DMS79 treated with DMSO at 0.1 percent for 48 hours (cell line): ENCODE data around the gene NFATC2.

Experiments used
- DNase-seq: peaks from one replicate; lab custom pipeline; 2025; lab: John Stamatoyannopoulos, UW

NFATC2 gene

DNA sequence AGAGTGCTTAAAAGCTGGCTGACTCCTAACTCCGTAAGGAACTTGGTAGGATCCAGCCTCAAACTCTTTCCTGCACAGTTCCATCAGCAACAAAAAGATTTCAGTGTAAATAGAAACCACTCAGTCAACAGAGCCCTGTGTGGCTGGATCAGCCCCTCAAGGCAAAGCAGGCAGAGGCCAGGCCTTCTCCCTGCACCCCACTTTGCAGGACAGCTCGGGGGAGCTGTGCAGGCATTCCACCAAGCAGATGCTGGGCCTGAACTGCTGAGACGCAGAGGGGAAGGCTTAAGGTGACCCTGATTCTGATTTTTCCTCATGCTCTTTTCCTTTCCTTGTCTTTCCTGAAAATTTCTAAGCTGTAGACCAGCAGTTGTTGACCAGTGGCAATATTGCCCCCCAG, 91.5 kb downstream of the NFATC2 start:
- no peak for DNase-seq

DNA sequence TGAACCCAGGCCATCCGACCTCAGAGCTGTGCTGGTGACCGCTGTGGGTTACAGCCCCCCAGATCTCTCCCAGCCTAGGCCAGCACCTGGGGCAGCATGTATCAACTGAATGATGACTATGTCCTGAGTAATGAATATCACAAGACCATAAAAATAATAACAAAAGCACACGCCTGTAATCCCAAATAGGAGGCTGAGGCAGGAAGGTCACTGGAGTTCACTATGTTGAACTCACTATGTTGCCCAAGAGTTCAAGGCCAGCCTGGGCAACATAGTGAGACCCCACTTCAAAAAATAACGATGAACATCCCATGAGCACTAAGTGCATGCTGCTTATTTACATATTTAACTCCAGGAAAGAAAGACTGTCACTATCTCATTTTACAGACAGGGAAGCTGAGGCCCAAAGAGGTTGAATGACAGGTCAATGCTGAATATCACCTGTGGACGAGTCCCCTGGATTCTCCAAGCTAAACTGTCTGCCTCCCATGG, 92.3 kb downstream of the NFATC2 start:
- DNase-seq: no peak

DNA sequence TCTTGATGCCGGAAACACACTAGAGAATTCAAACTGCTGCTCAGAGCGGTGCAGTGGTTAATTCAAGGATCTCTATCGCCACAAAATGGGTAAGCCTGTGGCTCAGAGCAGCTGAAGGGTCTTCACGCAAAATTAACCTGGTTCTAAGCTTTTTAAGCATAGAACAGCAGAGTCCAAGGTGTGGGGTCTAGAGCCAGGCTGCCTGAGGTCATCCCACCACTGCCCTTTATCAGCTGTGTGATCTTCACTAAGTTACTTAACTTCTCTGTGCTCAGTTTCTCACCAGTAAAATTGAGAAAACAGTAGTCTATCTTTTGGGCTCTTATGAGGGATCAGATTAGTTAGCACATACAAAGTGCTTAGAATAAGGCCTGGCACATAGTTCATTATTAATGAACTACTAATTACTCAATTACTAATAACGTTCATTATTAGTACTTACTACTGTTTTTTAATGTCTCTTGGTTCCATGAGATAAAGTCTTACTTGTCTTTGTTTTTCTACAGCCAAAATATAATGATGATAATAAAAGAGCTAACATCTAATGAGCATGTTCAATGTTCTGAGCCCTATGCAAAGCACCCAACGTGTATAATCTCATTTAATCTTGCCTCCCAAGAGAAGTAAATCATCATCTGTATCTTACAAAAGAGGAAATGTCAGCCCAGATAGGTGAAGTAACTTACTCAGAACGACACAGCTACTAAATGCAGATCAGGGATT, 92.9 kb downstream of the NFATC2 start:
- DNase-seq: no peak

DNA sequence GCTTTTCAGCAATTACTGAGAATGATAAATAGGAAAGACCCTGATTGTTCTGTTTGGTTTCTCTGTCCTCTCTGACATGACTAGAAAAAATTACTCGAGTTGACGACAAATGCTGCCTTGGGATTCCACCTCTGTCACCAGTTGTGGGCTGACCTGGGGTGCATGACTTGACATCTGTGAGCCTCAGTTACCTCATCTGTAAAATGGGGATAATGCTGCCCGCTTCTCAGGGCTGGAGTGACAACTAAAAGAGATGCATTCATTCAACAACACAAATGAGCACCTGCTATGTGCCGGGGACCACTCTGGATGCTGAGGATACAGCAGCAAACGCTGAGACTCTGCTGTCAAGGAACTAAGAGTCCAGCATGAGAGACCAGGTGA, 94.8 kb downstream of the NFATC2 start:
- DNase-seq: no peak

DNA sequence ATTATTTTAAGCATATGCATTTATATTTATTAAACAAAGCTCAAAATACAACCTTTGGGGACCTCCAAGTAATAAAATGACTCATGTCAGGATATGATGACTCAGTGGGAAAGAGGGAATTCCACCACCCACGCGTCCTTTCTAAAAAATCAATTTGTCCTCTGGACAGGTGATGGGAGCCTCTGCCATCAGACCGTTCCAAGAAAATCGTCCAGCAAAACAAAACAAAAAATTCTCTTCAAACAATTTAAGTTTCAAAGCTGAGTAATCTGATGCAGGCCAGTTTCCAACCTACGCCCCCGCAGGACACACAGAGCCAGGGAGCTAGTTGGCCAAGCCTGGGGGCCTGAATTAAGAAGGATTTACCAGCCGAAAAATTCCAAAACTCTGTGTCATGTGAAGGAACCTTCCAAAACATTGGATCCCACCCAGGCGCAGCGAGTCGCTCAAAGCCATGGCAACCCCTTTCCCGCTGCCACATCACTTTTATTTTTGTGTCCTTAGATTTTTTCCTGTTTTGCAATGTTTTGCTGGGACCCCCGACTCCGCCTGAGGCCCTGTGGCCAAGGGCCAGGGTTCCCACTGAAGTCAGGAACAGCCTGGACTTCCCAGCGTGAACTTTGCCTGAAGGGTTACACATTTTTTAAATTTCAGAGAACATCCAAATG, 95.3 kb downstream of the NFATC2 start:
- no peak for DNase-seq

DNA sequence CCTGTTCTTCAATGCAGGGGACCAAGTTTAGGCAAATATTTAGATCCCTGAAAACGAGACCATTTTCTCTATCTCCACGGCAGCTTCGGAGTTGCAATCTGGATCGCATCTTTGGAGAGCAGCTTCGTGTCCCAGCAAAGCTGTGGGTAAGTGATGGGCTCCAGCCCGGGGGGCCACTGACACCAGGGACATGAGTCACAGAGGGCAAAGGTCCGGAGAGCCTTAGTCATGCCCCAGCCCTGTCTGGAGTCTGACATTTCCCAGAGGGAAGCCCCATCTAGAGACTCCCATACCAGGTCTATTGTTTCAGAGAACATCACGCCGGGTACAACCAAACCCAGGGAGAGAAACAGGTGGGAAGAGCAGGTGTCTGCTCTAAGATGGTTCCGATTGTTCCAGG, 95.9 kb downstream of the NFATC2 start:
- DNase-seq: no peak

DNA sequence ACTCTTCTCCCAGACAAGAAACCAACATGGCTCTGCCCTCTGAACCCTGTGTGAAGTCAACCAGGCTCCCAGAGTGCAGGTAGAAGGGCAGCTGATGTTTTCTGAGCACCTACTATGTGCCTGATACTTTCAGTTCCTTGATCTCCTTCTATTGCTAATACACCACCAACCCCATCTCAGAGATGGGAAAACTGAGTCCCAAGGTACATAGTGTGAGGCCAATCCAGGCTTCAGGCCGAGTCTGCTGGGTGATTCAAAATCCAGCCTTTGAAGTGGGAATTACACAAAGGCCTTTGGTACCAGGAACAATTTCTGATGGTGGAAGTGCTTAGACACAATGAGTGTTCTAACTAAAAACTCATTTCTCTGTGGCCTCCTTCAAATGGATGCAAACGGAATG, 96.3 kb downstream of the NFATC2 start:
- DNase-seq: no peak

DNA sequence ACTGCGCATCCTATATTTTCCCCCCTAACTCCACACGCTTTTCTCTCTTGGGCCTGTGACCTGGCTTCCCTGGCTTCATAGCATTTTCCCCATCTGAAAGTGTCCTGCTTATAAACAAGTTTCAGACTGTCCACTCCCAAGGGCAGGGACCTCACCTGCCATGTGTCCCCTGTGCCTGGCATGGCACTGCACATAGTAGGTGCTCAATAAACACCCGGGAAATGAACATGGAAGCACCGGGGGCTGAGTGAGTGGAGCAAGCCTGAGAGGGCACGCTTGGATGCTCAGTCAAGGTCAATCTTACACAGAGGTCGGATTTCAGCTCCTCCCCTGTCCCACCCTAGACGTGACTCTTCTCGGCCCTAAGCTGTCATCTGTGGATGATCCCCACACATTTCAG, 96.9 kb downstream of the NFATC2 start:
- DNase-seq: no peak

DNA sequence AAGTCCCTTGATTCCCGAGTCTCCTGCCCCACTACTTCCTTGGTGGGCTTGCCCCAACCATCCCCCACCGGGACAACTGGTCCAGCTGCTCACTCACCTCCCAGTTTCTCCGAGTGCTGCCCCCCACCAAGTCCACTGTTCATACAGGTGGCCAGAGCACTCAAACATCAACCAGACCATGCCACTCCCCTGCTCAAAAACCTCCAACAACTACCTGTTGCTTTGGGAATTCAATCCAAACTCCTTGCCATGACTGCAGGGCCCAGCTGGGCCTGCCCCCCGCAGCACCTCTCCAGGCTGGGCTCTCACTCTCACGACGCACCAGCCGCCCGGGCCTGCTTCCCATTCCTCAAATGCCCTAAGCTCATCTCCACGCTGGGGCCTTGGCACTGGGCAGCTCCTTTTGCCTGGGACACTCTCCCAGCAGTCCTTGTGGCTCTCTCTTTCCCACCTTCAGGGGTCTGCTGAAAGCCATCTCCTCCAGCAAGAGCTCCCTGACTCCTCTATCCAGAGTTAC, 97.5 kb downstream of the NFATC2 start:
- DNase-seq: no peak

DNA sequence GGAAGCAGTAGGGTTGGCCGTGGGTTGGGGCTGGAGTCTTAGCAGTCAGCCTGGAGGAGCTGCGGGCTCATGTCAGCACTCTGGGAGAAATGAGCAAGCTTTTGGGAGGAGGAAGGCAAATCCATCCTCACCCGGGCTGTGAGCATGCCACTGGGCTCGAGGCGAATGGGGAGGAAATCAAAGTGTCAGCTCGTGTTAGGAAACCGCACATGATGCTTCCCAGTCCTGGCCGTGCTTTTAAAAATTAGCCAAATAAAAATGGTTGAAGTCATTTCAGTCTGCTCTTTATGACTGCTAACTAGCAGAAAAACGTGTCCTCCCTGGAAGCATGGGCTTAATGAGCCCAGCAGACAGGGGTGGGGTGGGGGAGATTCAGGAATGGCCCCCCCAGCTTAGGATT, 98.1 kb downstream of the NFATC2 start:
- DNase-seq: no peak

DNA sequence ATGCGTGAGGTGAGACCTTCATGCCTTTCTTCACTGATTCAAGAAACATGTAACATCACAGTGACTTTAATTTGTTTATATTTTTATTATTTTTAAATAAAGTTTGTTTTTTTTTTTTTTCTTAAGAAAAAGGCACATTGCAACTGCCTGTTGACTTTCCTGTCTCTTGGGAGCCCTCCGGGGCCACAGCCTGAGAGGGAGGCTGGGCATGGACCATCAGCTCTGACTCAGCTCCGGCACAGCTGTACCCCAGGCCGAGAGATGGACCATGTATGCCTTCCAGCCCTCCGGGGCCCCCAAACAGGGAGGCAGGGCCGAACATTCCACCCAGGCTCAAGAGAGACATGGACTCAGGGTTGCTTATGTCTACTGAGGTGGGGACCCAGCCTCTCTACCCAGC, 99.9 kb downstream of the NFATC2 start:
- DNase-seq: no peak

DNA sequence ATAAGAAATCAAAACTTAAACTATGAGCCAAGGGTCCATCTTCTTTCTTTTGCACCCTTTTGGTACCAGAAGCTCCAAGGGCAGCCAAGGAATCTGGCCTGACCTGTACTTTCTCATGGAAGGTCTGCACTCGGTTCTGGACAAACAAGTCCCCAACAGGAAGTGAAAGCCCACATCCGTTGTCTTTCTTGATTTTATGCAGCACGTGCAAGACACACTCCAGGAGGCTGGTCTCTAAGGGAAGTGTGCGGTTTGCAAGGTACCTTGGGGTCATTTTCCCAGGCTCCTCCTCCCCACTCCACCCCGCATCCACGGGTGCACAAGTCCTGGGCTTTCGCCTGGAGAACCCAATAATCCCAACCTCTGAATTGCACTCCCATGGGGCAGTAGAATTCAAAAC, 101.9 kb downstream of the NFATC2 start:
- DNase-seq: no peak

DNA sequence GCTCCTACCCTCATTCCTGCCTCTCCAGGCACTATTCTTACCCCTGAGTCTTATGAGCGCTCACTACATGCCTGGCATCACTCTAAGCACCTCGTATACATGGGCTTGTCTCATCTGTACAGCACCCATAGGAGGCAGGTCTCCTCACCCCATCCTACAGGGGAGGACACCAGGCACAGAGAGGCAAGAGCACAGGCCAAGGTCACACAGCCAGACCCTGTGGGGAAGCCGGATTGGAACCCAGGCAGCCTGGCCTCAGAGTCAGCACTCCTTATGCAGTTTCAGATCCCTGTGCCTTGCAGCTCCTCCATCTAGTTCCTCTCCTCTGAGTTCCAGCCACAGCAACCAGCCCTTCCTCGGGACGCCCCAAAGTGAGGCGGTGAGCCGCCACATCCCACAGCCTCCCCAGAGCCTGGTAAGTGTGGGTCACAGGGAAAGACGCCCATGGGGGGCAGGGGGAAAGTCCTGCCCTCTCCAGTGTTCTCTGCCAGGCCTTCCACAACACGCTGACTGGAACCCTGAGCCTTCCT, 103.3 kb downstream of the NFATC2 start:
- no peak for DNase-seq

DNA sequence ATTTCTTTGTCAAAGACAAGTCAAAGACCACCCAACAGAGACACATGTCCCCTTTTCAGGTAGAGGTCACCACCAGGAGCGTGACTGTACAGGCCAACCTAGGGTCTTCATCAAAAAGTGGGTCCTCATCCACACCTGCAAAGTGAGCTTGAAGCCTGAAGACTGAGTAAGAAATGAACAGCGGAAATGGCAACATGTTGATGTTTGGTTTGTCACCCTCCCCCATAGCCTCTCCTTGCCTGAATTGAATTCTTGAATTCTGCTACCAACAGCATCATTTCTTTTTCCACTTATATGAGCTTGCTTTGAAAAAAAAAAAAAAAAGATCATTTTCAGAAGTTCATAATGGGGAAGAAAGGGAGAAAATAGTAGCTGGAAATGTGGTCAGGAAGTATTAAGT, 104.4 kb downstream of the NFATC2 start:
- DNase-seq: no peak

DNA sequence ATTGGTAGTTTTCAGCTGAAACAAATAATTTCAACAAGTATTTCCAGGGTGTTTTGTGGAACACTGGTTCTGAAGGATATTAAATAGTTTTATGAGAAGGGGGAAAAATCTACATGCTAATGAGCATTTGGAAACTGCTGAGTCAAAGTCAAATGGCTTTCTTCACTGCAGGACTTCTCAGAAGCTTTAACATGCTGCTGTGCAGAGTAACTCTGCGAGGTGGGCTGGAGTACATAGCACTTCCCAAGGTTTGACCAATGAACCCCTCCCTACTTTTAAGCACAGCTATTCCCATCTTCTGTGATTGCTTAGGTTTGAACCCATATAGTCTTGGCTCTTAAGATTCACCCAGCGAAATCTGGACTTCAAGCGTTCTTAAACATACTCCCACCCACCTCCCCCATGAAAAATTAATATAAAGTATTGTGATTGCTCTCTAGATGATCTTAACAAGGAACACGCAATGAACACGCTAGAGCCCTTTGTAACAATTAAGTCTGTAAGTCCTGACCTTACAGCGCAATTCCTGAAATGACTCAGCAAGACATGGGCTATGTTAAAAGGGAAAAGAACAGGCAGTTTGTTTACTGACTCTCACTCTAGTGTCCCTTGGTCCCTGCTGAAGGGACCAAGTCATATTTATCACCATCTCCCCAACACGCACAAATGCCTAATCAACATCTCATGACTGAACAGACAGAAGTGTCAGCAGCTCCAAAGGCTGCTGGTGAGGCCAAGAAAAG, 105.2 kb downstream of the NFATC2 start:
- DNase-seq: no peak

DNA sequence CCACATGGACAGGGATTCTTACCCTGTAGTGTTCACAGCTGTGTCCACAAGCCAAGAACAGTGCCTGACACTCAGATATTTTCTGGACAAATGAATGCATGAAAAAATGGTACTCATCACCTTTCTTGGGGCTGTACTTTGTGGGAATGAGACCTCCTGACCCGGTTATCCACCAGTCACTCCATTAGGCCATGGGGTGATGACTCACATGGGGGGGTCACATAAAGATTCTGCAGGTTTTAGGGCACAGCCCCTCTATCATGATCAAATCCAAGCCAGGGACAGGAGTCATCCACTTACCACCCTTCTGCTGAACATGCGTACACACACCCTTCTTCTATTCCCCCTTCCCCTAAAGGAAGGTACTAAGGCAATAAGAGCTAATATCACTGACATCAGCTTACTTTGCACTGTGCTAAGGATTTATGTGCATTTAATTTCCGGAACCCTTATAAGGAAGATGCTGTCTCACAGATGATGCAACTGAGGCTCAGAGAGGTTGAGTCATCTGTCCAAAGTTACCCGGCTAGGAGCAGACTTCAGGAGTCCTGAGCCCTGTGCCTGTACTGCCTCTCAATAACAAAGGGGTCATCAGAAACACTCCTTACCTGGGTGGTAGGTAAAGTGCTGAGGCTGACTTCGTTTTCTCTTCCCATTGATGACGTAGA, 107.8 kb downstream of the NFATC2 start:
- no peak for DNase-seq

DNA sequence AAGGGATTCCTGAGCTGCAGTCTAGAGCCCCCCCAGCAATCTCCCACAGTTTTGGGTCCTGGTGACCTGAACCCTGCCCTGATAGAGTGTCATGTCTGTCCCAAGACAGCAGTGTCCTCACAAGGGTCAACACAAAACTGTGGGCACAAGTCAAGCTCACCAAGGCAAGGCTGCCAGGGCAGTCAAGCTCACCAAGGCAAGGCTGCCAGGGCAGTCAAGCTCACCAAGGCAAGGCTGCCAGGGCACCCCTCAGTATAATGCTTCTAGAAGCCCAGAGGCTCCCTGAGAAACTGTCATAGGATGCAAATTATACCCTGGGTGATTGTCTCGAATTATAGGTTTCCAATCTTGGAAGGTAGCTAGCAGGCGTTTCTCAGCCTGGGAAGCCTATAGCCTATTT, 108.5 kb downstream of the NFATC2 start:
- DNase-seq: no peak

DNA sequence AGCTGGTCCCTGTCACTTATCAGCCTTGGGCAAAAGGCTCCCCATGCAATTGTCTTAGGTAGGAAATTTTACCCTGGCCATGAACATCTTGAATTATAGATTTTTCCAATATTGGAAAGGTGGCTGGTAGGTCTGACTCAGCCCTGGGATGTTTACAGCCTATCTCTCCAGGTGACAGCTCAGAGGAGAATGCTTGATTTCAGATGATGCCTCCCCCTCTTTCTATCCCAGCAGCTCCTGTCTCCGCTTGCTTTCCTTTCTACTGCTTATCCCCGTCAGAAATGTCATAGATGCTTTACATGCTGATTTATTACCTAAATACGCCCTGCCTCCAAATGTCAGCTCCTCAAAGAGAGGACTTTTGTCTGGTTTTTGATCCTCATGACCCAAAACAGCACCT, 109.6 kb downstream of the NFATC2 start:
- no peak for DNase-seq

DNA sequence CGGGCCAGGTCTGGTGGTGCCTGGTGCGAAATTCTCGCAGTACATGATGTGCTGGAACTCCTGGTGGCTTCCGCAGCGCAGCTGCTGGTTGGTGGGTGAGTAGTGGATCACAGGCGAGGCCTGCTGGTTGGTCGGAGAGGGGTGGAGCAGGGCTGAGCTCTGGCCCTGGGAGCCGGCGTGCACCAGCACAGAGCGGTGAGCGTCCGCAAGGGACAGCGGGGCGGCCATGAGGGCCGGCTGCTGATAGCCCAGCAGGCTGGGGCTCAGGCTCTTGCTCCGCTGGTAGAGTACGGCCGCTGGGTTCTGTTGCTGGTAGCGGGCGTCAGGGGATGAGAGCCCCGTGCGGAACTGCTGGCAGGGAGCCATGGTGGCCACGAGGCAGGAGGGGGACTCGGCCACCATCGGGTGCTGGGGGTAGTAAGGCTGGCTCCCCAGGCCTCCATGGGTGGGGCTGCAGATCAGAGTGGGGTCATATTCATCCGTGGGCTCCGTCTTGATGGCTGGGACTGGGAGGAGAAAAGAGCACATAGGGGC, 110.2 kb downstream of the NFATC2 start:
- no peak for DNase-seq

DNA sequence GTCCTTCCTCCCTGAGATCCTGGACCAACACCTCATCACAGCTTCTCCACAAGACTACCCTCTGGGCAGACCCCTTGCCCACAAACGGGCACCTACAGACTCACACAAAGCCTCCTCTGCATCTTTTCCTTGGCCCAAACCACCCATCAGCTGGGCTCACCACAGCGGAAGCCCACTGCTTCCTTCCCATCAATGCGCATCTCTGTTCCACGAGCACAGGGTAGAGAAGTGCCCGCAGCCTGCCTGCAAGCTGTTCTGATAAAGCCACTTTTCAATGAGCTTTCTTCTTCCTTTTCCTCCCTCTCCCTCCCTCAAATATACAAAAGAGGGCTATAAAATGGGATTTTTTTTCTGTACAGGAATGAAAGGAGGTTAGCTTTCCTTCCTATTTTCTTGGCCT, 111.2 kb downstream of the NFATC2 start:
- no peak for DNase-seq

DNA sequence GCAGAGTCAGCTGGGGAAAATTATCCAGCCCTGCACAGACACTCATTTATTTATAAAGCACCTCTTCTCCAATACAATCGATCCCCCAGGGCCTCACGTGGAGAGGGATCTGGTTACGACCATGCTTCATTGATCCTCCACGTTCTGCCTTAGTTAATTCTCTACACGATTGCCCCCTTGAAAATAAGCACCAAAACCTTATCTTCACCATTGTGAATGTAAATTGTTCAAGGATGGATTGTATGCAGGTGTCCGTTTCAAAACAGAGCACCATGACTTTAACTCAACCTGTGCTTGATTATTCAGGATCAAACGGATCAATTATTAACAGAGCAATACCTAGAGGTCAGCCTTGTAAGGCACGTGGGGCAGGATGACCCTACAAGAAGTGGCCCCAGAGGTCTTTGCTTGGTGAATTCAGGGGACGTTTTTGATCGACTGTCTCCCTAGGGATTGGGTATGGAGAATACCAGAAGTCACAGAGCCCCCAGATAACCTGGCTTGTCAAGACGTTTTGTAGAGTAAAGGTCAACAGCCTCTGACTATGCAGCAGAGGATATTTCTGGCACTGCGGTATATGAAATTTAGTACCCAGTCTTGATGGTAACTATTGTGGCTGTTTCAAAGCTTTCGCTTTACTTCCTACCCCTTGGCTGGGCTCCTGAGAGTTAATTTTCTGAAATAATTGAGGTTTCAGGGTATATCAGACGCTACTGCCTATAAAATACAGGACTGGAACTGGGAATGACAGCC, 112.1 kb downstream of the NFATC2 start:
- no peak for DNase-seq
